Measurements from ENCODE around the gene ZFP36.

- TF ChIP-seq CTCF (IDR thresholded peaks at IDR 0.05) (no peak), POLR2A (IDR thresholded peaks at IDR 0.05) (no peak)
Observed at GRCh38 chr19:39388657-39389056, 18.0 kb upstream of the ZFP36 start.
